Muscle layer of duodenum (tissue), 2 donors: ENCODE measurements around the gene WWP2.
A peak's percentile ranks its signal among the peaks of the same experiment; 100 is the strongest.

ENCODE experiments used
- H3K27ac ChIP-seq: one replicate; pipeline ENCODE4 v1.7.0; 2013; ENCODE audit warnings: mild to moderate bottlenecking, low read length
- H3K27me3 ChIP-seq: one replicate; pipeline ENCODE4 v1.7.0; 2013; ENCODE audit warnings: low read depth, mild to moderate bottlenecking, control low read depth, low read length
- H3K36me3 ChIP-seq, 2 donors: one replicate each; pipeline ENCODE4 v1.7.0; 2013; ENCODE audit warnings: low read length in 2 of 2, control low read depth in 1 of 2, mild to moderate bottlenecking in 1 of 2; ENCODE audit not compliant: insufficient read depth in 2 of 2, control insufficient read depth in 1 of 2
- H3K4me1 ChIP-seq, 2 donors: one replicate each; pipeline ENCODE4 v1.7.0; 2013; ENCODE audit warnings: low read length in 2 of 2, mild to moderate bottlenecking in 2 of 2, control low read depth in 1 of 2, moderate library complexity in 1 of 2; ENCODE audit not compliant: insufficient read depth in 2 of 2, control insufficient read depth in 1 of 2
- H3K4me3 ChIP-seq, 2 donors: one replicate each; pipeline ENCODE4 v1.7.0; 2013; ENCODE audit warnings: low read length in 2 of 2, low read depth in 1 of 2, mild to moderate bottlenecking in 1 of 2
- H3K9me3 ChIP-seq, 2 donors: one replicate each; pipeline ENCODE4 v1.7.0; 2013; ENCODE audit warnings: low read length in 2 of 2, control low read depth in 1 of 2, mild to moderate bottlenecking in 1 of 2; ENCODE audit not compliant: control insufficient read depth in 1 of 2
- donor health status: healthy.

WWP2 gene

GRCh38 chr16:69761983-69762813, at the start of gene WWP2:
TSS of gene WWP2 (plus strand) at chr16:69762332. CDS start at chr16:69787011, 24,679 bp downstream.
- H3K36me3 ChIP-seq = no peaks in the 10 kb centered on the region
- H3K27me3 ChIP-seq = no peaks in the 10 kb centered on the region
- no peaks in the 10 kb centered on the region for H3K9me3 ChIP-seq
- H3K4me1 ChIP-seq = peaks cover 4 to 7% of the 10 kb centered on the region in 2 donors
- peak within 1 kb of the TSS; percentile 93 to 94 for H3K4me3 ChIP-seq
- peak within 1 kb of the TSS; percentile 94 for H3K27ac ChIP-seq

GRCh38 chr16:69712914-69713581, 49.1 kb upstream of the WWP2 start:
- peaks cover 13 to 21% of the 10 kb centered on the region in 2 donors for H3K36me3 ChIP-seq
- H3K4me3 ChIP-seq = no peak overlapping the region
- H3K27ac ChIP-seq = no peak overlapping the region

GRCh38 chr16:69717066-69717465, 45.1 kb upstream of the WWP2 start:
- H3K27me3 ChIP-seq = no peaks in the 10 kb centered on the region
- no peak overlapping the region for H3K27ac ChIP-seq
- no peaks in the 10 kb centered on the region for H3K9me3 ChIP-seq
- H3K4me1 ChIP-seq = peaks cover 0 to 6% of the 10 kb centered on the region in 2 donors
- H3K4me3 ChIP-seq = no peak overlapping the region
- H3K36me3 ChIP-seq = peaks cover 11 to 18% of the 10 kb centered on the region in 2 donors

More at GRCh38 chr16:69712914-69713581, 49.1 kb upstream of the WWP2 start:
- Histone ChIP-seq H3K9me3 (no peaks in the 10 kb centered on the region), H3K27me3 (no peaks in the 10 kb centered on the region), H3K4me1 (peaks cover 0 to 19% of the 10 kb centered on the region in 2 donors)

DNA sequence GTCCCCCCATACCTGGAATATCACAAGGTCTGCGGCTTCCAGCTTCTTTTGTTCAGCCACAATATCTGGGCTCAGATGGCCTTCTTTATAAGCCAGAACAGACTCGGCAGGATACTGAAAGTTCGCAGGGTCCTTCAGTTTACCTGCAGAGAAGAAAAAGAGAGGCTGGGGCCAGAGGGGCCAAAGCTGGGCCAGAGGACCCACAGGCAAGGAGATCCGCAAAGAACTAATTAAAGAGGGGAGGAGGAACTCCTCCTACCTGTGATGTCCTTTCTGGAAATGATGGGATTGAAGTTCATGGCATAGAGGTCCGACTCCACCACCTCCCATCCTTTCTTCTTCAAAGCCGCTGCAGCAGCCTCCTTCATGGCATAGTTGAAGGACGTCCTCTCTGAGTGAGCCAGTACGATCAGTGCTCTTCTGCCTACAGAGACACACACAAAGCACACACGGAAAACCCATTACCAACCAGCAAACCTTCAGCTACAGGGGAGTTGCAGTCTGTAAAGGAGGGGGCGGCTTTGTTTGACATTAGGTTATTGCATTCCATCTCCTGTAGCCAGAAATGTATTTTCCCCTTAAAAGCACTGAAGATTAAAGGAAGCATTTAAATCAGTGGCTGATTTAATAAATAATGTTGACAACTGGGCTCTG, 43.9 kb upstream of the WWP2 start:
- H3K9me3 ChIP-seq = no peaks in the 10 kb centered on the region
- H3K27ac ChIP-seq = no peak overlapping the region
- H3K36me3 ChIP-seq = peaks cover 11 to 18% of the 10 kb centered on the region in 2 donors
- H3K4me1 ChIP-seq = peaks cover 0 to under 1% of the 10 kb centered on the region in 2 donors
- H3K27me3 ChIP-seq = no peaks in the 10 kb centered on the region
- H3K4me3 ChIP-seq = no peak overlapping the region

GRCh38 chr16:69720822-69721430, 41.2 kb upstream of the WWP2 start:
- Histone ChIP-seq H3K27ac (no peak overlapping the region), H3K4me1 (peaks cover 2 to 6% of the 10 kb centered on the region in 2 donors), H3K9me3 (no peaks in the 10 kb centered on the region), H3K4me3 (no peak overlapping the region), H3K36me3 (peaks cover 11 to 12% of the 10 kb centered on the region in 2 donors), H3K27me3 (no peaks in the 10 kb centered on the region)

- peaks cover 4 to 9% of the 10 kb centered on the region in 2 donors for H3K4me1 ChIP-seq
- H3K4me3 ChIP-seq = no peak overlapping the region
Measured at GRCh38 chr16:69721441-69721957, 40.6 kb upstream of the WWP2 start.

DNA sequence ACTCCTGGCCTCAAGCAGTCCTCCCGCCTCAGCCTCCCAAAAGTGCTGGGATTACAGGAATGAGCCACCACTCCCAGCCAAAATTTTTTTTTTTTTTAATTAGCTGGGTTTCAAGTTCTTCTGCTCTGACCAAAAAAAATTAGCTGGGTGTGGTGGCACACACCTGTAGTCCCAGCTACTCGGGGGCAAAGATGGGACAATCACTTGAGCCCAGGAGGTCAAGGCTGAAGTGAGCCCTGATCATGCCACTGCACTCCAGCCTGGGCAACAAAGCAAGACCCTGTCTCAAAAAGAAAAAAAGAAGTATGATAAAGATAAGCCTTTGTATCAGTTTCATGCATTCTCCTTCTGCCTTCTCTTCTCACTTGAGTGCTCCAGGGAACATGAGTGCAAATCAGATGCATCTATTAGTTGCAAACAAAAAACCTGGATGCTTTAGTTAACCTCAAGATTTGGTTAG, 37.7 kb upstream of the WWP2 start:
- Histone ChIP-seq H3K9me3 (no peaks in the 10 kb centered on the region), H3K27me3 (no peaks in the 10 kb centered on the region), H3K36me3 (peaks cover 0 to 7% of the 10 kb centered on the region in 2 donors), H3K4me1 (peaks cover 8 to 22% of the 10 kb centered on the region in 2 donors), H3K27ac (peak overlapping the region; percentile 70), H3K4me3 (no peak overlapping the region)

More at GRCh38 chr16:69721441-69721957, 40.6 kb upstream of the WWP2 start:
- Histone ChIP-seq H3K9me3 (no peaks in the 10 kb centered on the region), H3K27me3 (no peaks in the 10 kb centered on the region), H3K36me3 (peaks cover 11 to 13% of the 10 kb centered on the region in 2 donors), H3K27ac (no peak overlapping the region)

GRCh38 chr16:69724981-69725479, 37.1 kb upstream of the WWP2 start:
- no peaks in the 10 kb centered on the region for H3K9me3 ChIP-seq
- peak overlapping the region; percentile 70 for H3K27ac ChIP-seq
- peaks cover 0 to 7% of the 10 kb centered on the region in 2 donors for H3K36me3 ChIP-seq
- no peaks in the 10 kb centered on the region for H3K27me3 ChIP-seq
- peaks cover 8 to 22% of the 10 kb centered on the region in 2 donors for H3K4me1 ChIP-seq
- no peak overlapping the region for H3K4me3 ChIP-seq

DNA sequence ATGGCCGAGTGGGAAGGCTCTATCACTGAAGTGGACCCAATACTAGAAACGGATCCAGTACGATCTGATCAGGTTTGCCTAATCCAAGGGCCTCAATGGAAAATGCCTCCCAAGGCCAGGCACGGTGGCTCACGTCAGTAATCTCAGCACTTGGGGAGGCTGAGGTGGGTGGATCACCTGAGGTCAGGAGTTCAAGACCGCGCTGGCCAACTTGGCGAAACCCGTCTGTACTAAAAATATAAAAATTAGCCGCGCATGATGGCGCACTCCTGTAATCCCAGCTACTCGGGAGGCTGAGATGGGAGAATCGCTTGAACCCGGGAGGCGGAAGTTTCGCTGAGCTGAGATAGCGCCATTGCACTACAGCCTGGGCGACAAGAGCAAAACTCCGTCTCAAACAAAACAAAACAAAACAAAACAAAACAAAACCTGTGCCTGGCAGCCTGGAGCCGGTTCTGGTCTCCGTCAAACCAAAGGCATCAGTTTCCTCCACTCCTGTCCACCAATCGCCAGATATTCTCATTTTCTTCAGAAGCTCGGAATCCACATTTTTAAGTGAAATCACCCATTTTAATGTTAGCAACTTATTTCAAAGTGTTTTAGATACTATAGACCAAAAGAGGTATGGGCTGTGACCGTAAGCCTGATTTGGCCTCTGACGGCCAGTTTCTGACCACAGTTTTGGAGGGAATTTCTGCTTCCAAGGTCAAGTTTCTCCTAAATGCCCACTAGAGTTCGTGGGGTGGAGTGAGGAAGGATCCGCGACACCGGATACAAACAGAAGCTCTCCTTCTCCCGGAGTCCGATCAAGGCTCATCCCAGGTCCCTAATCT, 36.4 kb upstream of the WWP2 start:
- Histone ChIP-seq H3K9me3 (no peaks in the 10 kb centered on the region), H3K4me3 (peak overlapping the region; percentile 71 to 81), H3K36me3 (peaks cover 0 to 7% of the 10 kb centered on the region in 2 donors), H3K4me1 (peaks cover 8 to 22% of the 10 kb centered on the region in 2 donors), H3K27me3 (no peaks in the 10 kb centered on the region), H3K27ac (peak overlapping the region; percentile 79)
